Neutrophil (primary cell): ENCODE measurements around the gene PLD1.

Experiments used
- H3K27ac ChIP-seq: fragments of 200-600 bp; sonication (generic); 2 replicates; pipeline ENCODE4 v1.5.1; 2016; ENCODE audit warnings: mild to moderate bottlenecking, moderate library complexity
- H3K27me3 ChIP-seq: fragments of 200-600 bp; sonication (generic); 2 replicates; pipeline ENCODE4 v1.6.0; 2016; ENCODE audit warnings: mild to moderate bottlenecking
- H3K36me3 ChIP-seq: fragments of 200-600 bp; sonication (generic); 2 replicates; pipeline ENCODE4 v1.5.1; 2017
- H3K4me1 ChIP-seq, 2 experiments: fragments of 200-600 bp in 1 of 2; sonication (generic) in 1 of 2; 1 replicate in 1 of 2; 2 replicates in 1 of 2; pipeline versions ENCODE4 v1.5.1 to v1.6.1; 2013 to 2016; ENCODE audit warnings: low read depth in 1 of 2, low read length in 1 of 2, mild to moderate bottlenecking in 1 of 2, moderate library complexity in 1 of 2; ENCODE audit not compliant: control insufficient read depth in 1 of 2, insufficient read depth in 1 of 2
- H3K4me3 ChIP-seq, 2 experiments: fragments of 200-600 bp in 1 of 2; sonication (generic) in 1 of 2; 1 replicate in 1 of 2; 2 replicates in 1 of 2; pipeline ENCODE4 v1.5.1; 2013 to 2016; ENCODE audit warnings: low read depth in 1 of 2, low read length in 1 of 2, mild to moderate bottlenecking in 1 of 2, moderate library complexity in 1 of 2
- H3K9me3 ChIP-seq: fragments of 200-600 bp; sonication (generic); 2 replicates; pipeline ENCODE4 v1.5.1; 2016
- CTCF ChIP-seq: fragments of 200-600 bp; sonication (generic); IDR thresholded peaks from 2 replicates; pipeline ENCODE4 v1.5.1; 2016; ENCODE audit warnings: antibody characterized with exemption

PLD1 gene

GRCh38 chr3:171813278-171813896 is 3.1 kb upstream of the PLD1 start:
- Histone ChIP-seq H3K4me3 (no peak overlapping the region), H3K4me1 (peaks cover 51 to 58% of the 10 kb centered on the region in 2 experiments), H3K27ac (peak overlapping the region; percentile 91), H3K27me3 (no peaks in the 10 kb centered on the region), H3K36me3 (no peaks in the 10 kb centered on the region), H3K9me3 (no peaks in the 10 kb centered on the region)
- TF ChIP-seq CTCF: no peak

GRCh38 chr3:171812811-171813210 is 2.5 kb upstream of the PLD1 start:
- no peaks in the 10 kb centered on the region for H3K9me3 ChIP-seq
- H3K27me3 ChIP-seq: no peaks in the 10 kb centered on the region
- H3K4me1 ChIP-seq: peaks cover 55 to 60% of the 10 kb centered on the region in 2 experiments
- H3K4me3 ChIP-seq: no peak overlapping the region
- TF ChIP-seq CTCF: no peak
- H3K36me3 ChIP-seq: no peaks in the 10 kb centered on the region
- peak overlapping the region; percentile 91 for H3K27ac ChIP-seq

GRCh38 chr3:171811913-171812335 is 1.6 kb upstream of the PLD1 start:
- Histone ChIP-seq H3K4me1 (peaks cover 63 to 69% of the 10 kb centered on the region in 2 experiments), H3K27me3 (no peaks in the 10 kb centered on the region), H3K4me3 (no peak overlapping the region), H3K36me3 (no peaks in the 10 kb centered on the region), H3K9me3 (no peaks in the 10 kb centered on the region), H3K27ac (peak overlapping the region; percentile 91)
- TF ChIP-seq CTCF: no peak

GRCh38 chr3:171811295-171811912 is 1.1 kb upstream of the PLD1 start:
- H3K27me3 ChIP-seq: no peaks in the 10 kb centered on the region
- H3K9me3 ChIP-seq: no peaks in the 10 kb centered on the region
- no peaks in the 10 kb centered on the region for H3K36me3 ChIP-seq
- peak overlapping the region; percentile 91 for H3K27ac ChIP-seq
- peaks cover 68 to 74% of the 10 kb centered on the region in 2 experiments for H3K4me1 ChIP-seq
- peak overlapping the region; percentile 85 to 98 for H3K4me3 ChIP-seq
- TF ChIP-seq CTCF: no peak

GRCh38 chr3:171810629-171811294 is 479 bp upstream of the PLD1 start:
- H3K27ac ChIP-seq: peak overlapping the region; percentile 91
- peaks cover 74 to 80% of the 10 kb centered on the region in 2 experiments for H3K4me1 ChIP-seq
- TF ChIP-seq CTCF: no peak
- peak overlapping the region; percentile 85 to 98 for H3K4me3 ChIP-seq
- no peaks in the 10 kb centered on the region for H3K27me3 ChIP-seq
- no peaks in the 10 kb centered on the region for H3K36me3 ChIP-seq
- H3K9me3 ChIP-seq: no peaks in the 10 kb centered on the region
